H9 (cell line): ENCODE results near the gene CD300A. TPM values are rescaled to one million over a fixed set of nuclear protein-coding genes. Genes with fewer than 3 reads are reported as not detected.

ENCODE experiments used
- DNase-seq: peaks from one replicate; pipeline ENCODE4 v3.0.0-alpha.2; 2017
- H2AFZ ChIP-seq: one replicate; pipeline ENCODE4 v1.6.1; 2013; ENCODE audit warnings: mild to moderate bottlenecking, low read length, control low read depth, moderate library complexity
- H2AK5ac ChIP-seq: 2 replicates; pipeline ENCODE4 v1.6.1; 2013; ENCODE audit warnings: low read length, control low read depth, mixed read lengths; ENCODE audit not compliant: insufficient read length
- H2BK120ac ChIP-seq: one replicate; pipeline ENCODE4 v1.6.1; 2013; ENCODE audit warnings: low read depth, mild to moderate bottlenecking, low read length, control low read depth, inconsistent platforms; ENCODE audit not compliant: poor library complexity, severe bottlenecking
- H2BK12ac ChIP-seq: 2 replicates; pipeline ENCODE4 v1.6.1; 2013; ENCODE audit warnings: low read length, control low read depth, mixed read lengths, low read depth; ENCODE audit not compliant: insufficient read length
- H2BK15ac ChIP-seq: 2 replicates; pipeline ENCODE4 v1.6.1; 2013; ENCODE audit warnings: low read depth, low read length, control low read depth
- H2BK20ac ChIP-seq: one replicate; pipeline ENCODE4 v1.6.1; 2013; ENCODE audit warnings: low read depth, mild to moderate bottlenecking, low read length, control low read depth, inconsistent platforms; ENCODE audit not compliant: poor library complexity, severe bottlenecking
- H2BK5ac ChIP-seq: 2 replicates; pipeline ENCODE4 v1.6.1; 2013; ENCODE audit warnings: low read length, control low read depth, mixed read lengths; ENCODE audit not compliant: insufficient read length
- H3K14ac ChIP-seq: 2 replicates; pipeline ENCODE4 v1.6.1; 2013; ENCODE audit warnings: low read length, control low read depth; ENCODE audit not compliant: insufficient read depth
- H3K18ac ChIP-seq: 2 replicates; pipeline ENCODE4 v1.6.1; 2013; ENCODE audit warnings: low read depth, mild to moderate bottlenecking, mixed read lengths, low read length, control low read depth; ENCODE audit not compliant: insufficient read length
- H3K23ac ChIP-seq: 2 replicates; pipeline ENCODE4 v1.6.1; 2013; ENCODE audit warnings: low read length, control low read depth, mixed read lengths, low read depth; ENCODE audit not compliant: insufficient read length
- H3K23me2 ChIP-seq: 2 replicates; pipeline ENCODE4 v1.6.1; 2013; ENCODE audit warnings: low read depth, mild to moderate bottlenecking, mixed read lengths, low read length, control low read depth; ENCODE audit not compliant: insufficient read length, poor library complexity, severe bottlenecking
- H3K27ac ChIP-seq: 2 replicates; pipeline ENCODE4 v1.5.1; 2013; ENCODE audit warnings: low read length, control low read depth, mixed read lengths, low read depth; ENCODE audit not compliant: insufficient read length
- H3K27me3 ChIP-seq: 2 replicates; pipeline ENCODE4 v1.6.1; 2013; ENCODE audit warnings: low read length, control low read depth, inconsistent platforms; ENCODE audit not compliant: insufficient read depth
- H3K4ac ChIP-seq: 2 replicates; pipeline ENCODE4 v1.6.1; 2013; ENCODE audit warnings: low read depth, mild to moderate bottlenecking, control low read depth, inconsistent platforms, low read length, moderate library complexity
- H3K4me1 ChIP-seq: 2 replicates; pipeline ENCODE4 v1.6.1; 2013; ENCODE audit warnings: low read length, control low read depth, inconsistent platforms; ENCODE audit not compliant: insufficient read depth
- H3K4me2 ChIP-seq: 2 replicates; pipeline ENCODE4 v1.6.1; 2013; ENCODE audit warnings: low read length, control low read depth, mixed read lengths; ENCODE audit not compliant: insufficient read length, insufficient read depth
- H3K56ac ChIP-seq: 2 replicates; pipeline ENCODE4 v1.6.1; 2013; ENCODE audit warnings: low read depth, mild to moderate bottlenecking, mixed read lengths, low read length, control low read depth; ENCODE audit not compliant: insufficient read length
- H3K79me1 ChIP-seq: 2 replicates; pipeline ENCODE4 v1.6.1; 2013; ENCODE audit warnings: low read depth, mild to moderate bottlenecking, moderate library complexity, low read length, control low read depth, inconsistent platforms; ENCODE audit not compliant: insufficient read depth, poor library complexity, severe bottlenecking
- H3K79me2 ChIP-seq: 2 replicates; pipeline ENCODE4 v1.6.1; 2013; ENCODE audit warnings: low read length, control low read depth, inconsistent platforms; ENCODE audit not compliant: insufficient read depth
- H3K9ac ChIP-seq: 2 replicates; pipeline ENCODE4 v1.6.1; 2013; ENCODE audit warnings: low read length, control low read depth, mixed read lengths; ENCODE audit not compliant: insufficient read length; ENCODE audit errors: extremely low read depth
- H3K9me3 ChIP-seq: one replicate; pipeline ENCODE4 v1.6.1; 2013; ENCODE audit warnings: low read depth, low read length, inconsistent platforms; ENCODE audit not compliant: control insufficient read depth
- H3T11ph ChIP-seq: one replicate; pipeline ENCODE4 v1.6.1; 2013; ENCODE audit warnings: mild to moderate bottlenecking, low read length, control low read depth, inconsistent platforms
- H4K20me1 ChIP-seq: one replicate; pipeline ENCODE4 v1.6.1; 2013; ENCODE audit not compliant: control insufficient read depth, insufficient read length, insufficient read depth
- H4K5ac ChIP-seq: 2 replicates; pipeline ENCODE4 v1.6.1; 2013; ENCODE audit warnings: low read depth, mild to moderate bottlenecking, mixed read lengths, low read length, control low read depth; ENCODE audit not compliant: insufficient read length
- H4K8ac ChIP-seq: replicated peaks from 2 replicates; pipeline ENCODE4 v1.6.1; 2013; ENCODE audit warnings: low read length, control low read depth, mixed read lengths, low read depth; ENCODE audit not compliant: insufficient read length
- H4K91ac ChIP-seq: 2 replicates; pipeline ENCODE4 v1.6.1; 2013; ENCODE audit warnings: low read depth, mild to moderate bottlenecking, moderate library complexity, mixed read lengths, low read length, control low read depth; ENCODE audit not compliant: insufficient read length
- H3K27ac Mint-ChIP-seq, 3 experiments: 2 replicates in 2 of 3; 3 replicates in 1 of 3; pipeline ENCODE4 v1.8.0; 2020 to 2021; ENCODE audit warnings: mixed read lengths in 3 of 3, mild to moderate bottlenecking in 1 of 3, moderate library complexity in 1 of 3
- H3K27me3 Mint-ChIP-seq: 2 replicates; pipeline ENCODE4 v1.8.0; 2021; ENCODE audit warnings: low read depth, mild to moderate bottlenecking, moderate library complexity, mixed read lengths
- H3K36me3 Mint-ChIP-seq, 3 experiments: 2 replicates in 2 of 3; 3 replicates in 1 of 3; pipeline ENCODE4 v1.8.0; 2020 to 2021; ENCODE audit warnings: low read depth in 3 of 3, mixed read lengths in 3 of 3; ENCODE audit not compliant: insufficient read depth in 1 of 3
- H3K4me1 Mint-ChIP-seq, 2 experiments: 2 replicates each; pipeline ENCODE4 v1.8.0; 2020; ENCODE audit warnings: mixed read lengths in 2 of 2
- H3K4me3 Mint-ChIP-seq, 2 experiments: 2 replicates in 1 of 2; 3 replicates in 1 of 2; pipeline ENCODE4 v1.8.0; 2020 to 2021; ENCODE audit warnings: mild to moderate bottlenecking in 2 of 2, mixed read lengths in 2 of 2, moderate library complexity in 1 of 2
- H3K9me3 Mint-ChIP-seq, 2 experiments: 2 replicates in 1 of 2; 3 replicates in 1 of 2; pipeline ENCODE4 v1.8.0; 2020; ENCODE audit warnings: mild to moderate bottlenecking in 2 of 2, mixed read lengths in 2 of 2, moderate library complexity in 1 of 2
- WGBS: extraction: QIAGEN DNeasy Blood & Tissue Kit; methylation state at CpG from one replicate; pipeline ENCODE4 v1.1.7; 2013; ENCODE audit warnings: missing lambda C conversion rate, low lambda C conversion rate, mixed read lengths; ENCODE audit not compliant: insufficient read length; ENCODE audit errors: extremely low coverage; 5-methylcytosine and 5-hydroxymethylcytosine counted together
- total RNA-seq: library from RNA; stranded (reverse); gene quantifications from 2 replicates; pipeline ENCODE4 v1.2.1, GENCODE V29; 2021
- TF ChIP-seq, protein P1 (sequence below): fragments of 200-600 bp; sonication (generic); conservative IDR thresholded peaks from 3 replicates; pipeline ENCODE4 v1.8.0; 2021; ENCODE audit warnings: antibody characterized with exemption, mild to moderate bottlenecking

Gene CD300A
- total RNA-seq, 1 experiment from 2014 or later: not detected

DNA sequence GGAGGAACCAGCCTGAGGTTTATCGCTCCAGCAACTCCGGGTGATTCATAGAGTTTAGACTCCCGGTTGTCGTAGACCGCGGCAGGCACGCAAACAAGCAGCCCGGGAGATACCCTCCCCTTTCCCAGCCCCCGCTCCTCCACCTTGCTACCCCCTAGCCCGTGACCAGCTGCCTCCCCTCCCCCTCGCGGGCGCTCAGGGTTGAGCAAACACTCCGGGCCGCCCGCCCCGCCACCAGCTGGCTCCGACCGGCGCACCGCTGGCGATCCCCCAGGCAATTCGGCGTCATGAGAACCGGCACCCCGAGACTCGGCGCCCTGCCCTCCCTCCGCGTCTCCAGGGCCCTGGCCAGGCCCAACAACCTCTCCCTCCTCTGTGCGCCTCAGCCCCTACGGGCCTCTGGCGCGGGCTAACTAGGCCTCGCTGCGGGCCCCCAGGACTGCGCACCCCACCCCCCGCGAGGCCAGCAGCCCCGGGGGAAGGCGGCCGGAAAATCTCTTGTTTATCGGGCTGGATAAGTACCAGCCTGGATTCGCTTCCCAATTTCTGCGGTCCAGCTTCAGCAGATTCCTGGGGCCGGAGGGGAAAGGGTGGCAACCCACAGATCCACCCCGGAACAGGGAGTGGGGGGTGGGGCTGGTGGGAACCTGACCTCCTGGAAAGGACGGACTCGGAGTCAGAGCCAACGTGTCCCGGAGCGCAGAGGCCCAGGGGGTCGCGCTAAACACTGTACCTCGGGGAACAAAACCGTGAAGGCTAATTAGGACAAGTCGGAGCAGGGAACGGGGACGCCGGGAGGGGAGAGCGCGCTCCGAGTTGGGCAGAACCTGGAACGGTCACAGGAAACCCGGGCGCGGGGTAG, 35.5 kb upstream of the CD300A start:
- Histone ChIP-seq H2BK12ac (no peak overlapping the region), H3K4me2 (peak overlapping the region; percentile 60), H3K18ac (peak overlapping the region; percentile 41), H2AFZ (no peak overlapping the region), H3K23me2 (peaks cover 27% of the 10 kb centered on the region), H4K5ac (no peak overlapping the region), H3K14ac (peak overlapping the region; percentile 59), H3K27me3 (peaks cover 3% of the 10 kb centered on the region), H3K79me1 (no peaks in the 10 kb centered on the region), H3K4me1 (peaks cover 8% of the 10 kb centered on the region; the same call in 1 of the 2 replicates), H4K8ac (no peak overlapping the region), H3K27ac (no peak overlapping the region), H2BK15ac (no peak overlapping the region), H3K9ac (no peak overlapping the region), H3K9me3 (no peaks in the 10 kb centered on the region), H2BK5ac (no peak overlapping the region), H2AK5ac (no peak overlapping the region), H3K23ac (no peak overlapping the region), H3K79me2 (no peaks in the 10 kb centered on the region), H2BK120ac (peak overlapping the region; percentile 36), H4K91ac (no peak overlapping the region), H3K4ac (no peak overlapping the region), H3K56ac (no peak overlapping the region), H3T11ph (no peak overlapping the region), H4K20me1 (no peaks in the 10 kb centered on the region), H2BK20ac (no peak overlapping the region)
- peak; percentile 79 for DNase-seq
- peaks cover 37 to 54% of the 10 kb centered on the region in 2 experiments for H3K4me1 Mint-ChIP-seq
- peaks cover 81% of the 10 kb centered on the region for H3K27me3 Mint-ChIP-seq
- peak overlapping the region; percentile 67 to 90 for H3K4me3 Mint-ChIP-seq
- H3K27ac Mint-ChIP-seq: peak overlapping the region in 1 of 3 experiments; percentile 31; a peak in 1 of 7 replicates
- H3K9me3 Mint-ChIP-seq: no peaks in the 10 kb centered on the region
- WGBS: no CpG with 5 or more reads among the region's 67 CpGs
- H3K36me3 Mint-ChIP-seq: peaks cover 0 to 6% (median 0%) of the 10 kb centered on the region in 3 experiments; a peak in 2 of 7 replicates
- TF ChIP-seq, protein P1, sequence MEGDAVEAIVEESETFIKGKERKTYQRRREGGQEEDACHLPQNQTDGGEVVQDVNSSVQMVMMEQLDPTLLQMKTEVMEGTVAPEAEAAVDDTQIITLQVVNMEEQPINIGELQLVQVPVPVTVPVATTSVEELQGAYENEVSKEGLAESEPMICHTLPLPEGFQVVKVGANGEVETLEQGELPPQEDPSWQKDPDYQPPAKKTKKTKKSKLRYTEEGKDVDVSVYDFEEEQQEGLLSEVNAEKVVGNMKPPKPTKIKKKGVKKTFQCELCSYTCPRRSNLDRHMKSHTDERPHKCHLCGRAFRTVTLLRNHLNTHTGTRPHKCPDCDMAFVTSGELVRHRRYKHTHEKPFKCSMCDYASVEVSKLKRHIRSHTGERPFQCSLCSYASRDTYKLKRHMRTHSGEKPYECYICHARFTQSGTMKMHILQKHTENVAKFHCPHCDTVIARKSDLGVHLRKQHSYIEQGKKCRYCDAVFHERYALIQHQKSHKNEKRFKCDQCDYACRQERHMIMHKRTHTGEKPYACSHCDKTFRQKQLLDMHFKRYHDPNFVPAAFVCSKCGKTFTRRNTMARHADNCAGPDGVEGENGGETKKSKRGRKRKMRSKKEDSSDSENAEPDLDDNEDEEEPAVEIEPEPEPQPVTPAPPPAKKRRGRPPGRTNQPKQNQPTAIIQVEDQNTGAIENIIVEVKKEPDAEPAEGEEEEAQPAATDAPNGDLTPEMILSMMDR: no peak
